Activated T-cell treated with anti-CD3 and anti-CD28 coated beads, Interleukin-2, amount 50 U/mL, for 1 hour (primary cell): Measurements from ENCODE around the gene CYBA.

Experiments
- DNase-seq: peaks from one replicate; pipeline ENCODE4 v3.0.0-alpha.2; 2020

Gene CYBA

GRCh38 chr16:88659160-88659559 is 8.3 kb upstream of the CYBA start:
- no peak for DNase-seq

- no peak for DNase-seq
Observed at GRCh38 chr16:88658714-88659113, 7.9 kb upstream of the CYBA start.

GRCh38 chr16:88657371-88657770 is 6.5 kb upstream of the CYBA start:
- no peak for DNase-seq

GRCh38 chr16:88656291-88656980 is 5.6 kb upstream of the CYBA start:
- no peak for DNase-seq

GRCh38 chr16:88655733-88656281 is 5.0 kb upstream of the CYBA start:
- no peak for DNase-seq

- DNase-seq, result no peak
Observed at GRCh38 chr16:88655053-88655732, 4.3 kb upstream of the CYBA start.

GRCh38 chr16:88654363-88655052 is 3.7 kb upstream of the CYBA start:
- DNase-seq, result no peak

- DNase-seq, result no peak
Observed at GRCh38 chr16:88653596-88654362, 2.9 kb upstream of the CYBA start.

GRCh38 chr16:88653101-88653500 is 2.2 kb upstream of the CYBA start:
- DNase-seq, result no peak

GRCh38 chr16:88652762-88653063 is 1.9 kb upstream of the CYBA start:
- DNase-seq, result no peak

- DNase-seq, result no peak
Observed at GRCh38 chr16:88651989-88652761, 1.3 kb upstream of the CYBA start.

- peak; percentile 58 for DNase-seq
Observed at GRCh38 chr16:88651276-88651988, 579 bp upstream of the CYBA start.

GRCh38 chr16:88649924-88650748 is 717 bp downstream of the CYBA start:
- peak; percentile 57 for DNase-seq

GRCh38 chr16:88649195-88649923 is 1.5 kb downstream of the CYBA start:
- no peak for DNase-seq

GRCh38 chr16:88647178-88648070 is 3.4 kb downstream of the CYBA start:
- DNase-seq, result no peak

GRCh38 chr16:88646345-88647034 is 4.4 kb downstream of the CYBA start:
- no peak for DNase-seq

- DNase-seq, result no peak
Observed at GRCh38 chr16:88645941-88646340, 4.9 kb downstream of the CYBA start.

GRCh38 chr16:88645455-88645854 is 5.4 kb downstream of the CYBA start:
- no peak for DNase-seq

- no peak for DNase-seq
Observed at GRCh38 chr16:88643644-88643932, 7.3 kb downstream of the CYBA start.
